Liver (tissue), 9 donors: ENCODE measurements around the gene KIF26B. TPM values are rescaled to one million over a fixed set of nuclear protein-coding genes. Genes with fewer than 3 reads are reported as not detected.

ENCODE experiments used
- DNase-seq: peaks from one replicate; pipeline ENCODE4 v3.0.0-alpha.2; 2017; ENCODE audit warnings: low spot score
- H3K27ac ChIP-seq, 2 donors: one replicate each; pipeline ENCODE4 v1.7.0; 2013; ENCODE audit warnings: inconsistent platforms in 2 of 2, low read length in 2 of 2, control low read depth in 1 of 2, low read depth in 1 of 2, mild to moderate bottlenecking in 1 of 2
- H3K27me3 ChIP-seq, 4 donors: one replicate each; pipeline versions ENCODE4 v1.6.1 to v1.7.0; 2013; ENCODE audit warnings: low read length in 3 of 4, inconsistent platforms in 1 of 4, mild to moderate bottlenecking in 1 of 4, moderate library complexity in 1 of 4; ENCODE audit not compliant: control insufficient read depth in 4 of 4, insufficient read depth in 4 of 4
- H3K36me3 ChIP-seq, 4 donors: one replicate each; pipeline versions ENCODE4 v1.6.1 to v1.7.0; 2013; ENCODE audit warnings: low read length in 3 of 4, mild to moderate bottlenecking in 3 of 4, low read depth in 1 of 4, moderate library complexity in 1 of 4; ENCODE audit not compliant: control insufficient read depth in 4 of 4, insufficient read depth in 3 of 4
- H3K4me1 ChIP-seq, 4 donors: one replicate each; pipeline versions ENCODE4 v1.6.1 to v1.7.0; 2013; ENCODE audit warnings: low read length in 3 of 4, mild to moderate bottlenecking in 3 of 4, moderate library complexity in 1 of 4; ENCODE audit not compliant: control insufficient read depth in 4 of 4, insufficient read depth in 4 of 4
- H3K4me3 ChIP-seq, 3 donors: one replicate each; pipeline versions ENCODE4 v1.6.1 to v1.7.0; 2013; ENCODE audit warnings: low read length in 3 of 3, control low read depth in 1 of 3, low read depth in 1 of 3, mild to moderate bottlenecking in 1 of 3
- H3K9ac ChIP-seq, 2 donors: one replicate each; pipeline ENCODE4 v1.7.0; 2013; ENCODE audit warnings: low read length in 2 of 2, mild to moderate bottlenecking in 2 of 2, moderate library complexity in 2 of 2, control low read depth in 1 of 2, low read depth in 1 of 2
- H3K9me3 ChIP-seq, 4 donors: one replicate each; pipeline versions ENCODE4 v1.6.1 to v1.7.0; 2013; ENCODE audit warnings: low read length in 3 of 4; ENCODE audit not compliant: control insufficient read depth in 4 of 4
- EGR1 ChIP-seq, 2 donors: IDR thresholded peaks; 2 replicates each; pipeline ENCODE4 v1.6.1; 2016 to 2018; ENCODE audit warnings: antibody characterized with exemption in 2 of 2, low read depth in 2 of 2
- FOXA1 ChIP-seq: IDR thresholded peaks from 2 replicates; pipeline ENCODE4 v1.6.1; 2016; ENCODE audit warnings: antibody characterized with exemption
- FOXA2 ChIP-seq: IDR thresholded peaks from 2 replicates; pipeline ENCODE4 v1.6.1; 2016; ENCODE audit warnings: antibody characterized with exemption
- GABPA ChIP-seq, 2 donors: IDR thresholded peaks in 1 of 2; conservative IDR thresholded peaks in 1 of 2; 2 replicates each; pipeline ENCODE4 v1.6.1; 2016; ENCODE audit warnings: antibody characterized with exemption in 2 of 2, mild to moderate bottlenecking in 1 of 2, moderate library complexity in 1 of 2
- JUND ChIP-seq, 2 donors: IDR thresholded peaks; 2 replicates each; pipeline ENCODE4 v1.6.1; 2016; ENCODE audit warnings: antibody characterized with exemption in 2 of 2
- NR2F2 ChIP-seq: IDR thresholded peaks from 2 replicates; pipeline ENCODE4 v1.6.1; 2016; ENCODE audit warnings: antibody characterized with exemption
- RAD21 ChIP-seq, 2 donors: IDR thresholded peaks; 2 replicates each; pipeline ENCODE4 v1.6.1; 2016; ENCODE audit warnings: antibody characterized with exemption in 2 of 2, mild to moderate bottlenecking in 2 of 2
- RXRA ChIP-seq, 2 donors: IDR thresholded peaks; 2 replicates each; pipeline ENCODE4 v1.6.1; 2017 to 2018; ENCODE audit warnings: antibody characterized with exemption in 2 of 2, mild to moderate bottlenecking in 1 of 2
- SP1 ChIP-seq: IDR thresholded peaks from 2 replicates; pipeline ENCODE4 v1.6.1; 2018; ENCODE audit warnings: antibody characterized with exemption, mild to moderate bottlenecking
- TAF1 ChIP-seq: conservative IDR thresholded peaks from 2 replicates; pipeline ENCODE4 v1.6.1; 2016; ENCODE audit warnings: antibody characterized with exemption, mild to moderate bottlenecking
- YY1 ChIP-seq: IDR thresholded peaks from 2 replicates; pipeline ENCODE4 v1.6.1; 2016; ENCODE audit warnings: antibody characterized with exemption, mild to moderate bottlenecking
- WGBS: extraction: QIAGEN DNeasy Blood & Tissue Kit; methylation state at CpG from one replicate; pipeline ENCODE4 v1.1.7; 2013; 5-methylcytosine and 5-hydroxymethylcytosine counted together
- polyA plus RNA-seq, 2 donors: library from polyadenylated mRNA; stranded (reverse) in 1 of 2; unstranded in 1 of 2; fragments of 200-250 nt in 1 of 2; fragments of >200 nt in 1 of 2; fragmentation: Nextera tagmentation in 1 of 2; extraction: Ambion mirVana in 1 of 2; gene quantifications; one replicate each; pipeline versions ENCODE4 v1.2.1 to v1.2.3, GENCODE V29; 2013 to 2015
- total RNA-seq, 2 donors: library from RNA; depleted of rRNA; stranded (reverse); fragments of >200 nt; gene quantifications; one replicate each; pipeline ENCODE4 v1.2.3, GENCODE V29; 2014
- TF ChIP-seq, protein P1 (sequence below): IDR thresholded peaks from 2 replicates; pipeline ENCODE4 v1.6.1; 2016; ENCODE audit warnings: antibody characterized with exemption
- TF ChIP-seq, protein P2 (sequence below): fragments of 150-350 bp; IDR thresholded peaks from 2 replicates; pipeline ENCODE4 v1.5.1; 2017; ENCODE audit warnings: improper control_type of control experiment, low read depth, low read length; ENCODE audit not compliant: missing input control
- TF ChIP-seq, protein P3 (sequence below): IDR thresholded peaks from 2 replicates; pipeline ENCODE4 v1.6.1; 2016; ENCODE audit warnings: antibody characterized with exemption, mild to moderate bottlenecking
- TF ChIP-seq, protein P4 (sequence below): IDR thresholded peaks from 2 replicates; pipeline ENCODE4 v1.6.1; 2016; ENCODE audit warnings: antibody characterized with exemption
- donor health status: healthy.
- donor health status: healthy.
- donor health status: healthy.
- donor health status: healthy.
- donor health status: healthy.

The KIF26B gene
- total and polyA plus RNA-seq, 4 donors, result 0.10 to 1.7 (median 0.34) TPM

DNA sequence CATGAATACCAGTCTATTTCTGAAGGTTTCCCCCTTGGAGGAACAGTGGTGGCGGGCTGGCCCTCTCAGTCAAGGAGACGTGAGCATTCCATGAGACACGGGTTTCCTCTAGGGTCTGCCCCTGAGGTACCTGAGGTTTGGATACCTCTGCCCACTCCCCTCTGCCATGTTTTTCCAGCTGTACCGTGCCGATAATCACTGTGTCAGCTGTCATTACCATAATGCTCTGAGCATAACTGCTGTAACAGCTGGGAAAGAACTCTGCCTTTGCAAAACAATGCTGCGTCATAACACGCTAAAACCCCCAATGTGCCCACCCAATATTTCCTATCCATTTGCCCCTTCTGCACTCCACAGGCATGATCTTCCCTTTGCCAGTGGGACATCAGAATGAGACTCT is 425.1 kb downstream of the KIF26B start:
- Histone ChIP-seq H3K9ac (no peak overlapping the region), H3K9me3 (no peaks in the 10 kb centered on the region)

DNA sequence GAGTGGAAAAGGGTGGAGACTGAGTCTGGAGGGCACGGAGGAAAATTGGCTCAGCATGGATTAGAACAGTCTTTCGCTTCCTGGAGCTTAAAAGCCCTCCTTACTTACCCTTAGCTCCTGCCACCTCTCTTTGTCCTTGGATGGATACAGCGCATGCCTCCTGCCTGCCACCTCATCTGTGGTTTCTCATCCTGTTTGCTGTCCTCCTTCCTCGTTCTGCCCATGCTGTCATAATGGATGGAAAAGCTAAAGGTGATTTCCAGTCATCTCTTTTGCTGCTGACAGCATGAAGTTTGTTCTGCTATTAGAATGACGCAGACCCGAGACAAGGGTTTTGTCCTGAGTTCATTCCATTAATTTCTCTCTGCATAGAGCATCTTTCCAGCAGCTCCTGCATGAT is 425.9 kb downstream of the KIF26B start:
- TF ChIP-seq RXRA (IDR thresholded peaks at IDR 0.05), result no peak
- no peak for TF ChIP-seq FOXA1
- no peak for TF ChIP-seq RAD21 (IDR thresholded peaks at IDR 0.05)
- TF ChIP-seq FOXA2, result no peak
- no peak for TF ChIP-seq EGR1 (IDR thresholded peaks at IDR 0.05; ENCODE audit: low read depth in 2 of 2)
- no peaks in the 10 kb centered on the region for H3K4me1 ChIP-seq
- H3K36me3 ChIP-seq, result no peaks in the 10 kb centered on the region
- H3K4me3 ChIP-seq, result no peak overlapping the region
- 90% methylated on average over 6 of the region's 6 CpGs for WGBS
- no peak for DNase-seq
- H3K9ac ChIP-seq, result no peak overlapping the region
- H3K9me3 ChIP-seq, result no peaks in the 10 kb centered on the region
- H3K27me3 ChIP-seq, result no peaks in the 10 kb centered on the region
- H3K27ac ChIP-seq, result no peak overlapping the region

More for the DNA sequence above, 425.1 kb downstream of the KIF26B start:
- Histone ChIP-seq H3K4me3 (no peak overlapping the region), H3K4me1 (no peaks in the 10 kb centered on the region), H3K27ac (no peak overlapping the region), H3K27me3 (no peaks in the 10 kb centered on the region), H3K36me3 (no peaks in the 10 kb centered on the region)
- TF ChIP-seq FOXA2, result no peak
- TF ChIP-seq, protein P1, sequence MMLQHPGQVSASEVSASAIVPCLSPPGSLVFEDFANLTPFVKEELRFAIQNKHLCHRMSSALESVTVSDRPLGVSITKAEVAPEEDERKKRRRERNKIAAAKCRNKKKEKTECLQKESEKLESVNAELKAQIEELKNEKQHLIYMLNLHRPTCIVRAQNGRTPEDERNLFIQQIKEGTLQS, result no peak
- TF ChIP-seq YY1, result no peak
- no peak for TF ChIP-seq SP1
- TF ChIP-seq, protein P2, sequence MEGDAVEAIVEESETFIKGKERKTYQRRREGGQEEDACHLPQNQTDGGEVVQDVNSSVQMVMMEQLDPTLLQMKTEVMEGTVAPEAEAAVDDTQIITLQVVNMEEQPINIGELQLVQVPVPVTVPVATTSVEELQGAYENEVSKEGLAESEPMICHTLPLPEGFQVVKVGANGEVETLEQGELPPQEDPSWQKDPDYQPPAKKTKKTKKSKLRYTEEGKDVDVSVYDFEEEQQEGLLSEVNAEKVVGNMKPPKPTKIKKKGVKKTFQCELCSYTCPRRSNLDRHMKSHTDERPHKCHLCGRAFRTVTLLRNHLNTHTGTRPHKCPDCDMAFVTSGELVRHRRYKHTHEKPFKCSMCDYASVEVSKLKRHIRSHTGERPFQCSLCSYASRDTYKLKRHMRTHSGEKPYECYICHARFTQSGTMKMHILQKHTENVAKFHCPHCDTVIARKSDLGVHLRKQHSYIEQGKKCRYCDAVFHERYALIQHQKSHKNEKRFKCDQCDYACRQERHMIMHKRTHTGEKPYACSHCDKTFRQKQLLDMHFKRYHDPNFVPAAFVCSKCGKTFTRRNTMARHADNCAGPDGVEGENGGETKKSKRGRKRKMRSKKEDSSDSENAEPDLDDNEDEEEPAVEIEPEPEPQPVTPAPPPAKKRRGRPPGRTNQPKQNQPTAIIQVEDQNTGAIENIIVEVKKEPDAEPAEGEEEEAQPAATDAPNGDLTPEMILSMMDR, result no peak
- TF ChIP-seq, protein P3, sequence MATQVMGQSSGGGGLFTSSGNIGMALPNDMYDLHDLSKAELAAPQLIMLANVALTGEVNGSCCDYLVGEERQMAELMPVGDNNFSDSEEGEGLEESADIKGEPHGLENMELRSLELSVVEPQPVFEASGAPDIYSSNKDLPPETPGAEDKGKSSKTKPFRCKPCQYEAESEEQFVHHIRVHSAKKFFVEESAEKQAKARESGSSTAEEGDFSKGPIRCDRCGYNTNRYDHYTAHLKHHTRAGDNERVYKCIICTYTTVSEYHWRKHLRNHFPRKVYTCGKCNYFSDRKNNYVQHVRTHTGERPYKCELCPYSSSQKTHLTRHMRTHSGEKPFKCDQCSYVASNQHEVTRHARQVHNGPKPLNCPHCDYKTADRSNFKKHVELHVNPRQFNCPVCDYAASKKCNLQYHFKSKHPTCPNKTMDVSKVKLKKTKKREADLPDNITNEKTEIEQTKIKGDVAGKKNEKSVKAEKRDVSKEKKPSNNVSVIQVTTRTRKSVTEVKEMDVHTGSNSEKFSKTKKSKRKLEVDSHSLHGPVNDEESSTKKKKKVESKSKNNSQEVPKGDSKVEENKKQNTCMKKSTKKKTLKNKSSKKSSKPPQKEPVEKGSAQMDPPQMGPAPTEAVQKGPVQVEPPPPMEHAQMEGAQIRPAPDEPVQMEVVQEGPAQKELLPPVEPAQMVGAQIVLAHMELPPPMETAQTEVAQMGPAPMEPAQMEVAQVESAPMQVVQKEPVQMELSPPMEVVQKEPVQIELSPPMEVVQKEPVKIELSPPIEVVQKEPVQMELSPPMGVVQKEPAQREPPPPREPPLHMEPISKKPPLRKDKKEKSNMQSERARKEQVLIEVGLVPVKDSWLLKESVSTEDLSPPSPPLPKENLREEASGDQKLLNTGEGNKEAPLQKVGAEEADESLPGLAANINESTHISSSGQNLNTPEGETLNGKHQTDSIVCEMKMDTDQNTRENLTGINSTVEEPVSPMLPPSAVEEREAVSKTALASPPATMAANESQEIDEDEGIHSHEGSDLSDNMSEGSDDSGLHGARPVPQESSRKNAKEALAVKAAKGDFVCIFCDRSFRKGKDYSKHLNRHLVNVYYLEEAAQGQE, result no peak
- no peak for TF ChIP-seq RXRA (IDR thresholded peaks at IDR 0.05)
- TF ChIP-seq GABPA (IDR thresholded peaks at IDR 0.05 in 1 of 2, conservative IDR thresholded peaks at IDR 0.05 in 1 of 2), result no peak
- no peak for TF ChIP-seq EGR1 (IDR thresholded peaks at IDR 0.05; ENCODE audit: low read depth in 2 of 2)
- no peak for TF ChIP-seq TAF1
- no peak for TF ChIP-seq NR2F2
- TF ChIP-seq RAD21 (IDR thresholded peaks at IDR 0.05), result no peak
- TF ChIP-seq, protein P4, sequence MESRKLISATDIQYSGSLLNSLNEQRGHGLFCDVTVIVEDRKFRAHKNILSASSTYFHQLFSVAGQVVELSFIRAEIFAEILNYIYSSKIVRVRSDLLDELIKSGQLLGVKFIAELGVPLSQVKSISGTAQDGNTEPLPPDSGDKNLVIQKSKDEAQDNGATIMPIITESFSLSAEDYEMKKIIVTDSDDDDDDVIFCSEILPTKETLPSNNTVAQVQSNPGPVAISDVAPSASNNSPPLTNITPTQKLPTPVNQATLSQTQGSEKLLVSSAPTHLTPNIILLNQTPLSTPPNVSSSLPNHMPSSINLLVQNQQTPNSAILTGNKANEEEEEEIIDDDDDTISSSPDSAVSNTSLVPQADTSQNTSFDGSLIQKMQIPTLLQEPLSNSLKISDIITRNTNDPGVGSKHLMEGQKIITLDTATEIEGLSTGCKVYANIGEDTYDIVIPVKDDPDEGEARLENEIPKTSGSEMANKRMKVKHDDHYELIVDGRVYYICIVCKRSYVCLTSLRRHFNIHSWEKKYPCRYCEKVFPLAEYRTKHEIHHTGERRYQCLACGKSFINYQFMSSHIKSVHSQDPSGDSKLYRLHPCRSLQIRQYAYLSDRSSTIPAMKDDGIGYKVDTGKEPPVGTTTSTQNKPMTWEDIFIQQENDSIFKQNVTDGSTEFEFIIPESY, result no peak
- no peak for TF ChIP-seq JUND (IDR thresholded peaks at IDR 0.05)
- 94% methylated on average over 7 of the region's 7 CpGs for WGBS
- DNase-seq, result no peak
